ENCODE measurements around the gene AEBP2. TPM values are rescaled to one million over a fixed set of nuclear protein-coding genes. Genes with fewer than 3 reads are reported as not detected.
"Not testable (repeated sequence)": the region's sequence is repeated elsewhere in the genome, so short reads cannot be mapped to it uniquely, and the experiment has no call there.

The AEBP2 gene
- total and polyA plus RNA-seq, 2 of the 13 experiments (the other 11 are each of a cell fraction or from before 2014, with no cell fraction given) = 9.2 to 17.9 TPM

DNA sequence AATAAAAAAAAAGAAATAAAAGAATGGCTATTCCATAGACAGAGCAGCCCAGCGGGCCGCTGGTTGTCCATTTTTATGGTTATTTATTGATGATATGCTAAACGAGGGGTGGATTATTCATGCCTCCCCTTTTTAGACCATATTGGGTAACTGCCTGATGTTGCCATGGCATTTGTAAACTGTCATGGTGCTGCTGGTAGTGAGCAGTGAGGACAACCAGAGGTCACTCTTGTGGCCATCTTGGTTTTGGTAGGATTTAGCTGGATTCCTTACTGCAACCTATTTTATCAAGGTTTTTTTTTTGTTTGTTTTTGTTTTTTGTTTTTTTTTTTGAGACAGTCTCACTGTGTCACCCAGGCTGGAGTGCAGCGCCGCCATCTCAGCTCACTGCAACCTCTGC is 25.7 kb upstream of the AEBP2 start:
- in situ Hi-C loops (cut with HindIII; ENCODE audit: extremely low pct_ligation_motif_present, low pct_unique_long_range_greater_than_20kb); H3K4me3 ChIP-seq (replicated peaks in 1 of 3; ENCODE audit: insufficient read depth in 1 of 3, low read depth in 2 of 3, low read length in 3 of 3); H3K79me2 ChIP-seq (ENCODE audit: insufficient read depth, low read length); H3K9me3 ChIP-seq (ENCODE audit: low read length); BruUV-seq (replicated peaks); H3K27ac ChIP-seq (ENCODE audit: extremely low read length, insufficient read depth, low read length); intact Hi-C loops (cut with micrococcal nuclease; ENCODE audit: unreplicated experiment); FAIRE-seq; ATAC-seq; DNase-seq (ENCODE audit: low spot score); CTCF ChIA-PET (ENCODE audit: low intra/inter-chr PET ratio, low total read pairs); H3K4me1 ChIP-seq (ENCODE audit: insufficient read depth, low read length); H3K36me3 ChIP-seq (replicated peaks in 1 of 2; ENCODE audit: control insufficient read depth in 1 of 2, insufficient read depth in 2 of 2, low read length in 2 of 2); H3K4me2 ChIP-seq (ENCODE audit: low read depth, low read length); H3K27me3 ChIP-seq (ENCODE audit: control insufficient read depth in 1 of 2, insufficient read depth in 2 of 2, low read length in 2 of 2); H3K9ac ChIP-seq (ENCODE audit: insufficient read depth, low read depth, low read length); H4K20me1 ChIP-seq (ENCODE audit: insufficient read depth, low read length); H2AFZ ChIP-seq (ENCODE audit: low read length): not testable (repeated sequence)
- POLR2A ChIA-PET = interaction anchor here (1.4 kb wide), 1 partner anchor 11 kb away, joined by 3 read pairs; no protein-coding TSS in a partner anchor
- TF ChIP-seq RFX3 (CRISPR knock-in tag; IDR thresholded peaks at IDR 0.05) = peak; percentile 36; the same call in 1 of the 2 replicates
- 75% methylated on average over 5 of the region's 5 CpGs for whole genome bisulfite sequencing (ENCODE audit: low lambda C conversion rate)

DNA sequence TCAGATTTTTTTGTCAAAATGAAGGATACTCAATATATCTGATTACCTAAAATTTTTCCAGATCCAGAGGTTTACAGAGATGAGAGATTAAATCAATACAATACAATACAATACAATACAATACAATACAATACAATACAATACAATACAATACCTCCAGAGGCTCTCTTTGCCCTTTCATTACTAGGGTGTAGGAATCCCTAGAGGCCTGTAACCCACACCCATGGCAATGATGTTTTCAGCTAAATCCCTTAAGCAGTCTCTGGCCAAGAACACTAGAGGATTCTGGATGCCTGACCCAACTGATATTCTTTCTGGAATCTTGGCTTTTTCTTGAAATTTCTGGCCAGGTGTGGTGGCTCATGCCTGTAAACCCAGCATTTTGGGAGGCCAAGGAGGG is 23.7 kb upstream of the AEBP2 start:
- no TSS peak for BruUV-seq (replicated peaks)
- TF ChIP-seq MBNL3 (CRISPR knock-in tag; conservative IDR thresholded peaks at IDR 0.05) (no peak), SNAPC4 (CRISPR knock-in tag; IDR thresholded peaks at IDR 0.05) (no peak), GLI4 (CRISPR knock-in tag; IDR thresholded peaks at IDR 0.05; ENCODE audit: borderline replicate concordance) (no peak), PBX3 (CRISPR knock-in tag; IDR thresholded peaks at IDR 0.05; ENCODE audit: borderline replicate concordance) (no peak), SP140L (CRISPR knock-in tag; IDR thresholded peaks at IDR 0.05; ENCODE audit: borderline replicate concordance) (no peak), SYNCRIP (IDR thresholded peaks at IDR 0.05; ENCODE audit: insufficient read depth, low read depth, low read length) (no peak), ATF1 (CRISPR knock-in tag; IDR thresholded peaks at IDR 0.05) (no peak), SRF (IDR thresholded peaks at IDR 0.05; ENCODE audit: low read depth, low read length) (no peak)
- TF ChIP-seq, protein P1, sequence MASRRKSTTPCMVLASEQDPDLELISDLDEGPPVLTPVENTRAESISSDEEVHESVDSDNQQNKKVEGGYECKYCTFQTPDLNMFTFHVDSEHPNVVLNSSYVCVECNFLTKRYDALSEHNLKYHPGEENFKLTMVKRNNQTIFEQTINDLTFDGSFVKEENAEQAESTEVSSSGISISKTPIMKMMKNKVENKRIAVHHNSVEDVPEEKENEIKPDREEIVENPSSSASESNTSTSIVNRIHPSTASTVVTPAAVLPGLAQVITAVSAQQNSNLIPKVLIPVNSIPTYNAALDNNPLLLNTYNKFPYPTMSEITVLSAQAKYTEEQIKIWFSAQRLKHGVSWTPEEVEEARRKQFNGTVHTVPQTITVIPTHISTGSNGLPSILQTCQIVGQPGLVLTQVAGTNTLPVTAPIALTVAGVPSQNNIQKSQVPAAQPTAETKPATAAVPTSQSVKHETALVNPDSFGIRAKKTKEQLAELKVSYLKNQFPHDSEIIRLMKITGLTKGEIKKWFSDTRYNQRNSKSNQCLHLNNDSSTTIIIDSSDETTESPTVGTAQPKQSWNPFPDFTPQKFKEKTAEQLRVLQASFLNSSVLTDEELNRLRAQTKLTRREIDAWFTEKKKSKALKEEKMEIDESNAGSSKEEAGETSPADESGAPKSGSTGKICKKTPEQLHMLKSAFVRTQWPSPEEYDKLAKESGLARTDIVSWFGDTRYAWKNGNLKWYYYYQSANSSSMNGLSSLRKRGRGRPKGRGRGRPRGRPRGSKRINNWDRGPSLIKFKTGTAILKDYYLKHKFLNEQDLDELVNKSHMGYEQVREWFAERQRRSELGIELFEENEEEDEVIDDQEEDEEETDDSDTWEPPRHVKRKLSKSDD (CRISPR knock-in tag; IDR thresholded peaks at IDR 0.05; ENCODE audit: low read depth) = no peak

More for the DNA sequence above, 23.7 kb upstream of the AEBP2 start:
- in situ Hi-C loops (cut with HindIII; ENCODE audit: extremely low pct_ligation_motif_present, low pct_unique_long_range_greater_than_20kb) = no loop called here
- Histone ChIP-seq H3K4me2 (ENCODE audit: low read depth, low read length) (no peak overlapping the region), H3K4me3 (replicated peaks in 1 of 3; ENCODE audit: insufficient read depth in 1 of 3, low read depth in 2 of 3, low read length in 3 of 3) (no peak overlapping the region), H2AFZ (ENCODE audit: low read length) (no peak overlapping the region), H3K4me1 (ENCODE audit: insufficient read depth, low read length) (no peaks in the 10 kb centered on the region), H3K27me3 (ENCODE audit: control insufficient read depth in 1 of 2, insufficient read depth in 2 of 2, low read length in 2 of 2) (no peaks in the 10 kb centered on the region; a peak in 1 of 5 replicates), H3K27ac (ENCODE audit: extremely low read length, insufficient read depth, low read length) (no peak overlapping the region), H4K20me1 (ENCODE audit: insufficient read depth, low read length) (no peaks in the 10 kb centered on the region), H3K36me3 (replicated peaks in 1 of 2; ENCODE audit: control insufficient read depth in 1 of 2, insufficient read depth in 2 of 2, low read length in 2 of 2) (no peaks in the 10 kb centered on the region), H3K9me3 (ENCODE audit: low read length) (no peaks in the 10 kb centered on the region), H3K79me2 (ENCODE audit: insufficient read depth, low read length) (no peaks in the 10 kb centered on the region), H3K9ac (ENCODE audit: insufficient read depth, low read depth, low read length) (no peak overlapping the region)
- ATAC-seq (no peak), FAIRE-seq (no peak), DNase-seq (ENCODE audit: low spot score) (no peak)
- POLR2A ChIA-PET = no interaction called here
- intact Hi-C loops (cut with micrococcal nuclease; ENCODE audit: unreplicated experiment) = no loop called here
- CTCF ChIA-PET (ENCODE audit: low intra/inter-chr PET ratio, low total read pairs) = no interaction called here
